ENCODE measurements around the gene CACNA1D.

Gene CACNA1D

DNA sequence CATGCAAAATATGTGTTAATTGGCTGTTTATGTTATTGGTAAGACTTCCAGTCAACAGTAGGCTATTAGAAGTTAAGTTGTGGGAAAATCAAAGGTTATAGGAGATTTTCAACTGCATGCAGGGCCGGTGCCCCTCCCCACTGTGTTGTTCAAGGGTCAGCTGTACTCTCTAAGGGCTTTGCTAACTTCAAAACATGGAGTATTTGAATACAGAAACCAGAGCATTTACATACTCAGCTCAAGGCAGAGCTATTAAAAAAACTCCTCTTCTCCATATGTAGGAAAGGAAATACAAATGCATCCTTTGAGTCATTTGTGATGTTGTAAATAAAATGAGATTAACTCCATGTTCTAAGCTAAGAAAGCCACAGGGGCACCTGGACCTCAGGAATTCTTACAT is 368.7 kb downstream of the CACNA1D start:
- no peak for DNase-seq

Data from 8988T (cell line).